Stimulated activated CD4-positive, alpha-beta T cell treated with anti-CD3 and anti-CD28 coated beads, Interleukin-4, amount 100 ng/mL, for 48 hours (primary cell): ENCODE data around the gene ABCC4.

Experiments
- DNase-seq, 2 donors: peaks; one replicate each; pipeline ENCODE4 v3.0.0-alpha.2; 2020; ENCODE audit warnings: low read depth in 2 of 2

The ABCC4 gene

DNA sequence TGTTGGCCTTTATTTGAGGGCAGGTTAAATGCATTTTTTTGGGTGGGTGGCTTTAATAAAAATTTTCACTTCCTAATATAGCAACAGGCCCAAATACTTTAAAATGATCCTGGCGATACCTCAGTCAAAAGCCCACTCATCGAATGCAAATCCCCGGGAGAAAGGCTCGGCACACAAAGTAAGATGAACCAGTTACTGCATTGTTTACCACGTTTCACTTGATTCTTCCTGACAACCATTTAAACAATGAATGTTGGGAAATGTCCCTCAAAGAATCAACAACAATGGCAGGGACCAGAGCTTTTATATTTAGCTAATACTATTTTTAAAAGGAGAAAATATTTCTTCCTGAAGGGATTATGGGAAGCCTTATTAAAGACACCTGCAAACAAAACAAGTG, 187.7 kb downstream of the ABCC4 start:
- DNase-seq, result no peak

- DNase-seq, result no peak
These were observed 188.4 kb downstream of the ABCC4 start for GRCh38 chr13:95112883-95113282.

GRCh38 chr13:95111608-95112007, 189.6 kb downstream of the ABCC4 start:
- DNase-seq, result no peak

DNA sequence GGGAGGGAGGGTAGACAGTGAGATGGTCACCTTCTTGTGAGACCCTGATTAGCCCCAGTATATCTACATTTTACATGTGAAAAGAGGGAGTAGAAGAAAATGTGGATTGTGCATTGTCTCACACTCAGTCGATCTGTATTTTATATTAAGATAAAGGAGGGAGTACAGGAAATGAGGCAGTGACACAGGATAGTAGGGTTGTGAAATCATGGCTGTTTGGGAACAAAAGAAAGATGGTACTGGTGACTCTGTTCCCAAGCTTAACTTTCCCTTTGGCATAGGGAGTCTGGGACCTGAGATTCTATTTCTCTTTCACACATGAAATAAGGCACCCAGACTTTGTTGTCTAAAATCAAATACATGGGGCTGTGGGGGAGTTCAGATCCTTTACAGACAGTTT, 194.7 kb downstream of the ABCC4 start:
- no peak for DNase-seq

DNA sequence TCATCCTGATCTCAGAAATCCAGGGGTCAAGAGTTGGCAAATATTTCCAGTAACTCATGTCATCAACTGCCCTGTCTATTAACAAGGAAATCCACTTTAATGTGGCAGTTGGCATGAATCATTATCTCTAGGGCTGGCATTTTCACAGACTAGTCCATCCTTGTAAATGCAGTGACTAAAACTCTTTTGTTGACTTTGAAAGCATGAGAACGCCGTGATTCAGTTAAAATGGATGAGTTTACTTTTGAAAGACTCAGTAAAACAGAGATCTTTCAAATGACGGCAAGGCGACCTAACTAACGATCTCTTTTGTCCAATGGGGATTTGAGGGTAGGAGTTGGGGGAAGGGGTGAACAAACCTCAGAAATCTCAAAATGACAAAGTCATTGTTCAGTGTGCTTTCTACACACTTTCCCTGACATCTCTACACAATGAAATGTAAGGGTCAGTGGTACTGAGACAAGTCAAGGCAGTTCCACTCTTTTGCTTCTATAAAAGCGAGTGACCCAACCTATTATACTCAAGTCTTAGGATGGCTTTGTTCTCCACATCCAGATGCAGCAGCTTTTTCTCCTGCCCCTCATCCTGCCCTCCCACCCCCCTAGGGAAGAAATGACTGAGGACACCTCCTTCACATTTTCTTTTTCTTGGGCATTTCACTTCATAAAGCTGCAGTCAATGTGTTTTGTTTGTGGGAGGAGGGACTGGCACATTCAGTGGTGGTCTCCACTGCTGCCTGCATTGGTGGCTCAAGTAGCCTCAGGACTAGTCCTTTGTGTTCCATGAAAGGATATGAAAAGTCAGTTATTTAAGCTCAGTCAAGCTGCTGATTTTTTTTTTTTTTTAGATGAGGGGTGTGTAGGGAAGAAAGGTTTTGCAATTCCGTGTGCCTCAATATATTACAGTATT, 200.5 kb downstream of the ABCC4 start:
- DNase-seq, result no peak

DNA sequence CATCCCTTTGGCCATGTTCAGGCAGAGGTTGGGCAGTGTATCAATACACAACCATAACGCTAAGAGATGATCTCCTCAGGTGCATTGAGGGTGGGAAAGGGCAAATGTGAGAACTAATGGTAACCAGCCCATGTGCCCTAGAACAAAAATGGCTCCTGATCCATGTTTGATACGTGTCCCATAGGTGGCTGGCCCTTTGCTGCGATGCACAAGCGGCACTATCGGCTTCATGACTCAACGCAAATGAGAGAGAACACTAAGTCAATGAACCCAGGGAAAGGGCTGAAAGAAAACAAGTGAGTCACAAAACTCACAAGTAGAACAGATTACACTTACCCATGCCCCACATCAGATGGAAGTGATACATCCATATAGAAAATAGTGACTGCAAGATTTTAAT, 201.7 kb downstream of the ABCC4 start:
- no peak for DNase-seq

- DNase-seq, result no peak
These were observed 202.3 kb downstream of the ABCC4 start for GRCh38 chr13:95098916-95099315.

- no peak for DNase-seq
These were observed 209.5 kb downstream of the ABCC4 start for GRCh38 chr13:95091755-95092154.

DNA sequence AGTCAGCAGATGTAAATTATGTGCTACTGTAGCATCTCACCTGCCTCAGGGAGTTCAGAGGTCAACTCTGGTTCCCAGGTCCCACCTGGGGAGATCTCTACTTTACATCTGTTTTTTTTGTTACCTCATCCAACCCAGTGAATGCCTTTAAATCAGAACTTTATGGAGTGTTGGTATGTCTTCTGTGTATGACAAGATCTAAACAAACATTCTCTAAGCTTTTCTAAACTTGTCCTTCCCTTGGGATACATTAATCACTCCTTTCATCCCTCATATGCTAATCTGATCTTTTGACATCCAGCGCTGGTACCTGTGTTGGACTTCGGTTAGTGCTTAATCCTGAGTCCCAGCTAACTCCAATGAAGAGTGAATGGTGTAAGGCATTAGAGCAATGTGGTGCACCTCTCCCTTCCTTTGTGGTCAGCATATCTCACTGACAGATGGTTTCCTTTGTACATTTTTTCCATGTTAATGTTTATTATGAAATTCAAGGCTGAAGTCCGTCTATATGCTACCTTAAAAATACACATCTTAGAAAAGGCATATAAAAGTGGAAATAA, 213.4 kb downstream of the ABCC4 start:
- DNase-seq, result no peak

DNA sequence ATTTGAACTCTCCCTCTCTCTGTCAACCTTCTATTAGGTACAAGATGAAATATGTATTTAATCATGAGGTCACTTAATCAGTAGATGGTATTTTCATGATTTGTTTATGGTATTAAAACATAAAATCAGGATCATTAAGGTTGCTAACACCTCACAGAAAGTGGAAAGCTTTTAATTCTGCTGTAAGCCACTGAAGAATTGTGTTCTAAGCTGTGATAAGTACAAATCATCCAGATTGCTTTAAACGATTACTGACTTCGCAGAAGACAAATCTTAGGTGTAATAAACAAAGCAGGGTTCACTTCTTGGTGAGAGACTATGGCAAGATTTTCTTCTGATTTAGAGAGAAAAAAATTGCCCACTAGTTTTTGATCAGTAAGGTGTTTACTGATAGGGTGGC, 214.5 kb downstream of the ABCC4 start:
- no peak for DNase-seq

GRCh38 chr13:95083758-95084157, 217.5 kb downstream of the ABCC4 start:
- no peak for DNase-seq

DNA sequence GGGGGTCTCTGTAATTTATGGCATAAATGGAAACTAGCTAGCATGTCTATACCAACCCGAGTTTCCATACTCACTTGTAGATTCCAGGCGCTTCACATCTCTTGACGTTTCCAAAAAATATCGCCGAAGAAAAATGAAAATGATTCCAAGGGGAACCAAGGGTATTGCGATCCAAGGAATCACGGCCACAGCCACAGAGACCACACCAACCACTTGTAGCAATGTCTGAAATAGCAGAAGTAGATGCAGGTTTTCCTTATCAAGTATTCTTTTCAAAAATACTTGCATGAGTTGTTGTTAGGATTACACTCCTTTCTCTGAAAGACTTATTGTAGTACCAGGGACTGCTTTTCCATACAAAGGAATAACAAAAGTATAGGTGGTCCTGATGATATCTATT, 218.2 kb downstream of the ABCC4 start:
- DNase-seq, result no peak

GRCh38 chr13:95075506-95075905, 225.7 kb downstream of the ABCC4 start:
- no peak for DNase-seq

DNA sequence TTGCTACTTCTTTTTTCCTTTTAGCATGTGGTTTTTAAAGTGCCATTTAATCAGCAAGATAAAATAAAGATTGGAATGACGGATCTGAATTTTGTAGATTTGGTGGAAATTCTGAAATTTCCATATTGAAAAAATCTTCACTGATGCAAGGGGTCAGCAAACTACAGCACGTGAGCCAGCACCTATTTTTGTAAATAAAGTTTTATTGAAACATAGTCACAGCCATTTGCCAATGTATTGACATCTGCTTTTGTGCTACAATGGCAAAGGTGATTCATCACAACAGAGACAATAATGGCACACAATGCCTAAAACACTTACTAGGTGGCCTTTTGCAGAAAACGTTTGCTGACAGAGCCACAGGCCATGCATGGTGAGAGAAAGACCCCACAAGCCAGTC, 226.4 kb downstream of the ABCC4 start:
- no peak for DNase-seq

DNA sequence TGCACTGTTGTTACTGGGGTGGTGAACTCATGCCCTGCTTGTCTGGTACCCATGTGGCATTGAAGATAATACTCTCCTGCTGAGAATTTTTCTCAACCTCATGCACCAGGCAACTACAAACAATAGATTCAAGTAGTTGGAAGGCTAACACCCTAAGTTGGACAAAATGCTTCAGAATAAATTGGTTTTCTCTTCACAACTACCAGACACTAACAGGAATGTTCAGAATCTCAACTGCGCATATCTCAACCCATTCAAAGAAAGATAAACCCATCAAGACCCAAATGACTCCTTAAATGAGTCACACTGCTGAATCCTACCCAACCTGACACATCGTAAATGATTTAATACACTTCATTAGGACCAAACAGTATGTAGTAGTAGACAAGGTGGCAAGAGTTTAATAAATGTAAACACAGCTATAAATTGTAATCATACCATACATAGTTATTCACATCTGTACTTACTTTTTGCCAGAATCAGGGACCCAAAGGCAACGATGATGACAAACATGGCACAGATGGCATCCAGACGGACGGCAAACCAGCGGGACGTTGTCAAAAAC, 227.4 kb downstream of the ABCC4 start:
- DNase-seq, result no peak

DNA sequence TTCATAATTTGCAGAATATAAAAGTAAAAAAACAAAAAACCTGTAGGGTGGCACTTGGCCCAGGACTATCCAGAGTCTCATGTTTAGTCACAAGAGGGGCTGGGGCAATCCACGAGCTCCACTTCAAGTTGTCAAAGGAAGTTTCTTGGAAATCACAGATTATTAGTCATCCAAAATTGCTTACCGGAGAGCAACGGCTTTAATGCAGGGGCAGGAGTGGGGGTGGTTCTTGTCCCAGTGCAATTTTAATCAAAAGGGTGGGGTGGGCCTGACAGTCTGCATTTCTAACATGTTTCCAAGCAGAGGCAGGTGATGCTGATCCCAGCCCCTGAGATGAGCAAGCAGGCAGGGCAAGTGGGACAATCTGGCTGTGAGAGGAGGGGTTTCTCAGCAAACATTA, 233.9 kb downstream of the ABCC4 start:
- DNase-seq, result no peak

- DNase-seq, result no peak
These were observed 241.2 kb downstream of the ABCC4 start for GRCh38 chr13:95060014-95060519.

GRCh38 chr13:95059306-95059705, 241.9 kb downstream of the ABCC4 start:
- no peak for DNase-seq

- no peak for DNase-seq
These were observed 242.6 kb downstream of the ABCC4 start for GRCh38 chr13:95058680-95059079.

- no peak for DNase-seq
These were observed 245.0 kb downstream of the ABCC4 start for GRCh38 chr13:95056266-95056665.

DNA sequence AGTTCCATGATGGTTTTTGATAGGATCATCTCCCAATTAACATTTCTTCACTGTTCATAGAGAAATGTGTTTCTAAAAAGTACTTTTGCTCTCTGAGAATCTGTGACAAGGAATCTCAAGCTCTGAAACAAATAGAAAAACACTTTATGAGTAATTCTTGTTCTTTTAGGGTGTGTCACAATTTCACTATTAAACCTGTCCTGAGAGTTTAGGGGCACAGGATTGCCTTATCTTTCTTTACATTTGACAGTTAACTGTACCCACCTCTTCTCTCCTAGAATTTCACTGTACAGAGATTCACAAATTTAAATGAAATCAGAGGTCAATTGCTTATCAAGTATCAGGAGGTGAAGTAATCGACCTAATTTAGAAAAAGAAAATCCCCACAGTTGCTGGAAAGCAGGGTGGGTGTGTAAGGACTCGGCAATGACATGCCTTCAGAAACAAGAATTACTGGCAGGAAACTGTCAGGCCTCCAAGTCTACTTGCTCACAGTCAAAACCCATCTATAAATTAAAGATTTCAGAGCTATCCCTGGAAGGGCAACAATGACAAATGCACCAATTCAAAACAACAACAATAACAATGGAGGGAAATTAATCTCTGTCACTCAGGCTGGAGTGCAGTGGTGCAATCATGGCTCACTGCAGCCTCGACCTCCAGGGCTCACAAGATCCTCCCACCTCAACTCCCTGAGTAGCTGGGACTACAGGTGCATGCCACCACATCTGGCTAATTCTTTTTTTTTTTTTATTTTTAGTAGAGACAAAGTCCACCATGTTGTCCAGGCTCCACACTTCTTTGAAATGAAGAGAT, 250.2 kb downstream of the ABCC4 start:
- peak in 1 of 2 donors; percentile 8 for DNase-seq

- DNase-seq, result no peak
These were observed 251.5 kb downstream of the ABCC4 start for GRCh38 chr13:95049772-95050171.
